Prostate gland (tissue), 2 donors: ENCODE results near the gene MBD2.

Experiments used
- CTCF ChIP-seq, 4 experiments: fragments of 200-600 bp in 2 of 4; fragments of 450-650 bp in 2 of 4; sonication (generic) in 2 of 4; IDR thresholded peaks; 1 replicate in 3 of 4; 2 replicates in 1 of 4; pipeline ENCODE4 v1.5.1; 2016 to 2019; ENCODE audit warnings: antibody characterized with exemption in 4 of 4, mild to moderate bottlenecking in 2 of 4, moderate library complexity in 2 of 4
- POLR2A ChIP-seq: fragments of 450-650 bp; IDR thresholded peaks from one replicate; pipeline ENCODE4 v1.6.1; 2016; ENCODE audit warnings: antibody characterized with exemption, mild to moderate bottlenecking

DNA sequence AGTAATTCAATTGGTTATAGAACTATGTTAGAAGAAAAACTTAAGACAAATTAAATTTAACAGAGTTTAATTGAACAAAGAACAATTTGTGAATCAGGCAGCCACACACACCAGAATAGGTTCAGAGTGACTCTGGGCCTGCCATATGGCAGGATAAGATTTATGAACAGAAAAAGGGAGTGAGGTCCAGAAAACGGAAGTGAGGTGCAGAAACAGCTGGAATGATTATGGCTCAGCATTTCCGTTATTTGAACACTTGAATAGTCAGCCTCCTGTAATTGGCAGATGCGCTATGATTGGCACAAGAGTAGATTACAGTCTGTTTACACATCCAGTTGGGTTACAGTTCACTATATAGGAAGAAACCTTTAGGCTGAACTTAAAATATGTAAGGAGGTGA lies 99.0 kb downstream of the MBD2 start:
- TF ChIP-seq CTCF (IDR thresholded peaks at IDR 0.05), result no peak
- no peak for TF ChIP-seq POLR2A
